ENCODE measurements around the gene PKIG.

DNA sequence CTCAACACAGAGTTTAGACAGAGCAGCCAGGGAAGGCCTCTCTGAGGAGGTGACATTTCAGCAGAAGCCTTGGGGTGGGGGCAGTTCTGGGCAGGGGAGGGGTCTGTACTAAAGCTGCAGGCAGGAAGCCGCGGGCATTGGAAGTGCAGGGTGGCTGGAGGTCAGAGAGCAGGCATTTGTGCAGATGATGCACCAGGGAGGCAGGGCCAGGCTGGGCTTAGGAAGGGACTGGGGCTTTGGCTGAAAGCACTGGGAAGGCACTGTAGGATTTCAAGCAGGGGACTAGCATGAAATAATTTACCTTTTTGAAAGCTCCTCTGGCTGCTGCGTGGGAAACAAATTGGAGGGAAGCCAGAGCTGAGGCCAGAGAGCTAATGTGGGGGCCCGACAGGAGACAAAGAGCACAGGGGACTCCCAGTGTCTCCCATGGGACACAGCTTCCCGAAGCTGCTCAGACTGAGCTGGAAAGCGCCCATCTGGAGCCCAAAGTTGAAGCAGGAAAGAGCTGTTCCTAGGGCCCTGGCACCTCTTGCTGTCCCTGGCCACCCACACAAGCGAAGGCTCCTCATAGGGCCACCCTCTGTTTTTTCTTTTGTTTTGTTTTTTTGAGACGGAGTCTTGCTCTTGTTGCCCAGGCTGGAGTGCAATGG lies 49.8 kb downstream of the PKIG start:
- TF ChIP-seq, protein P1, sequence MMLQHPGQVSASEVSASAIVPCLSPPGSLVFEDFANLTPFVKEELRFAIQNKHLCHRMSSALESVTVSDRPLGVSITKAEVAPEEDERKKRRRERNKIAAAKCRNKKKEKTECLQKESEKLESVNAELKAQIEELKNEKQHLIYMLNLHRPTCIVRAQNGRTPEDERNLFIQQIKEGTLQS (IDR thresholded peaks at IDR 0.05) = no peak
- TF ChIP-seq, protein P2, sequence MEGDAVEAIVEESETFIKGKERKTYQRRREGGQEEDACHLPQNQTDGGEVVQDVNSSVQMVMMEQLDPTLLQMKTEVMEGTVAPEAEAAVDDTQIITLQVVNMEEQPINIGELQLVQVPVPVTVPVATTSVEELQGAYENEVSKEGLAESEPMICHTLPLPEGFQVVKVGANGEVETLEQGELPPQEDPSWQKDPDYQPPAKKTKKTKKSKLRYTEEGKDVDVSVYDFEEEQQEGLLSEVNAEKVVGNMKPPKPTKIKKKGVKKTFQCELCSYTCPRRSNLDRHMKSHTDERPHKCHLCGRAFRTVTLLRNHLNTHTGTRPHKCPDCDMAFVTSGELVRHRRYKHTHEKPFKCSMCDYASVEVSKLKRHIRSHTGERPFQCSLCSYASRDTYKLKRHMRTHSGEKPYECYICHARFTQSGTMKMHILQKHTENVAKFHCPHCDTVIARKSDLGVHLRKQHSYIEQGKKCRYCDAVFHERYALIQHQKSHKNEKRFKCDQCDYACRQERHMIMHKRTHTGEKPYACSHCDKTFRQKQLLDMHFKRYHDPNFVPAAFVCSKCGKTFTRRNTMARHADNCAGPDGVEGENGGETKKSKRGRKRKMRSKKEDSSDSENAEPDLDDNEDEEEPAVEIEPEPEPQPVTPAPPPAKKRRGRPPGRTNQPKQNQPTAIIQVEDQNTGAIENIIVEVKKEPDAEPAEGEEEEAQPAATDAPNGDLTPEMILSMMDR (IDR thresholded peaks at IDR 0.05 in 2 of 3, conservative IDR thresholded peaks at IDR 0.05 in 1 of 3; ENCODE audit: borderline replicate concordance in 1 of 3, insufficient read depth in 1 of 3, low read depth in 2 of 3, low read length in 2 of 3) = no peak
- TF ChIP-seq, protein P3, sequence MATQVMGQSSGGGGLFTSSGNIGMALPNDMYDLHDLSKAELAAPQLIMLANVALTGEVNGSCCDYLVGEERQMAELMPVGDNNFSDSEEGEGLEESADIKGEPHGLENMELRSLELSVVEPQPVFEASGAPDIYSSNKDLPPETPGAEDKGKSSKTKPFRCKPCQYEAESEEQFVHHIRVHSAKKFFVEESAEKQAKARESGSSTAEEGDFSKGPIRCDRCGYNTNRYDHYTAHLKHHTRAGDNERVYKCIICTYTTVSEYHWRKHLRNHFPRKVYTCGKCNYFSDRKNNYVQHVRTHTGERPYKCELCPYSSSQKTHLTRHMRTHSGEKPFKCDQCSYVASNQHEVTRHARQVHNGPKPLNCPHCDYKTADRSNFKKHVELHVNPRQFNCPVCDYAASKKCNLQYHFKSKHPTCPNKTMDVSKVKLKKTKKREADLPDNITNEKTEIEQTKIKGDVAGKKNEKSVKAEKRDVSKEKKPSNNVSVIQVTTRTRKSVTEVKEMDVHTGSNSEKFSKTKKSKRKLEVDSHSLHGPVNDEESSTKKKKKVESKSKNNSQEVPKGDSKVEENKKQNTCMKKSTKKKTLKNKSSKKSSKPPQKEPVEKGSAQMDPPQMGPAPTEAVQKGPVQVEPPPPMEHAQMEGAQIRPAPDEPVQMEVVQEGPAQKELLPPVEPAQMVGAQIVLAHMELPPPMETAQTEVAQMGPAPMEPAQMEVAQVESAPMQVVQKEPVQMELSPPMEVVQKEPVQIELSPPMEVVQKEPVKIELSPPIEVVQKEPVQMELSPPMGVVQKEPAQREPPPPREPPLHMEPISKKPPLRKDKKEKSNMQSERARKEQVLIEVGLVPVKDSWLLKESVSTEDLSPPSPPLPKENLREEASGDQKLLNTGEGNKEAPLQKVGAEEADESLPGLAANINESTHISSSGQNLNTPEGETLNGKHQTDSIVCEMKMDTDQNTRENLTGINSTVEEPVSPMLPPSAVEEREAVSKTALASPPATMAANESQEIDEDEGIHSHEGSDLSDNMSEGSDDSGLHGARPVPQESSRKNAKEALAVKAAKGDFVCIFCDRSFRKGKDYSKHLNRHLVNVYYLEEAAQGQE (IDR thresholded peaks at IDR 0.05; ENCODE audit: low read depth) = no peak
- TF ChIP-seq, protein P4, sequence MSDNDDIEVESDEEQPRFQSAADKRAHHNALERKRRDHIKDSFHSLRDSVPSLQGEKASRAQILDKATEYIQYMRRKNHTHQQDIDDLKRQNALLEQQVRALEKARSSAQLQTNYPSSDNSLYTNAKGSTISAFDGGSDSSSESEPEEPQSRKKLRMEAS (IDR thresholded peaks at IDR 0.05) = no peak
- TF ChIP-seq POLR2A (IDR thresholded peaks at IDR 0.05; ENCODE audit: borderline replicate concordance, extremely low read depth, insufficient read depth, insufficient read length) (no peak), YY1 (IDR thresholded peaks at IDR 0.05; ENCODE audit: extremely low read depth, insufficient replicate concordance, low read depth, low read length) (no peak), EZH2phosphoT487 (IDR thresholded peaks at IDR 0.05; ENCODE audit: borderline replicate concordance) (no peak), EZH2 (IDR thresholded peaks at IDR 0.05) (no peak), POLR2AphosphoS5 (IDR thresholded peaks at IDR 0.05; ENCODE audit: low read depth, low read length) (no peak), ZNF274 (IDR thresholded peaks at IDR 0.05; ENCODE audit: low read depth, low read length) (no peak)
